OCI-LY3 (cell line): ENCODE measurements around the gene TH.

Experiments
- EZH2phosphoT487 ChIP-seq: fragments of 200-600 bp; shearing (Covaris generic); IDR thresholded peaks from 2 replicates; pipeline ENCODE4 v1.6.1; 2018; ENCODE audit warnings: antibody characterized with exemption, mixed run types, low read depth
- TF ChIP-seq, protein P1 (sequence below): fragments of 200-600, 300-600 bp; sonication (generic); IDR thresholded peaks from 2 replicates; pipeline ENCODE4 v1.5.1; 2014; ENCODE audit warnings: antibody characterized with exemption, low read length, low read depth

DNA sequence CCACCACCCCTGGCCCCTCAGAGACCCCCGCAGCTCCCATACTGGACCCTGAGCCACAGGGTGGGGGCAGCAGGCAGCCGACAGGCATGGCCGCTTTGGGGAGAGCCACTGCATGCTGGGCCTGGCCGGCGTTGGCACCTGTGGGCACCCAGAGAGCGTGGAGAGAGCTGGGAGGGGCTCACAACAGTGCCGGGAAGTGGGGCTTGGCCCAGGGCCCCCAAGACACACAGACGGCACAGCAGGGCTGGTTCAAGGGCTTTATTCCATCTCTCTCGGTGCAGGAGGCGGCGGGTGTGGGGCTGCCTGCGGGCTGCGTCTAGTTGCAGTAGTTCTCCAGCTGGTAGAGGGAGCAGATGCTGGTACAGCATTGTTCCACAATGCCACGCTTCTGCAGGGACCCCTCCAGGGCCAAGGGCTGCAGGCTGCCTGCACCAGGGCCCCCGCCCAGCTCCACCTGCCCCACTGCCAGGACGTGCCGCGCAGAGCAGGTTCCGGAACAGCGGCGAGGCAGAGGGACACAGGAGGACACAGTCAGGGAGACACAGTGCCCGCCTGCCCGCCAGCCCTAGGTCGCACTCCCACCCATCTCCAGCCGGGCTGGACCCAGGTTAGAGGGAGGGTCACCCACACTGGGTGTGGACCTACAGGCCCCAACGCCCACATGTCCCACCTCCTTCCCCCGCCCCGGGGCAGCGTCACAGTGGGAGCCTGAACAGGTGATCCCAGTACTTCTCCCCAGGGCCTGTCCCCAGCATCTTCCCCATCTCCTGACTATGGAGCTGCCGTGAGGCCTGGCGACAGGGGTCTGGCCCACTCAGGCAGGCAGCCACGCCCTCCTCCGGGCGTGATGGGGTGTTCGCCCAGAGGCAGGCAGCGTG lies 11.8 kb downstream of the TH start:
- TF ChIP-seq, protein P1, sequence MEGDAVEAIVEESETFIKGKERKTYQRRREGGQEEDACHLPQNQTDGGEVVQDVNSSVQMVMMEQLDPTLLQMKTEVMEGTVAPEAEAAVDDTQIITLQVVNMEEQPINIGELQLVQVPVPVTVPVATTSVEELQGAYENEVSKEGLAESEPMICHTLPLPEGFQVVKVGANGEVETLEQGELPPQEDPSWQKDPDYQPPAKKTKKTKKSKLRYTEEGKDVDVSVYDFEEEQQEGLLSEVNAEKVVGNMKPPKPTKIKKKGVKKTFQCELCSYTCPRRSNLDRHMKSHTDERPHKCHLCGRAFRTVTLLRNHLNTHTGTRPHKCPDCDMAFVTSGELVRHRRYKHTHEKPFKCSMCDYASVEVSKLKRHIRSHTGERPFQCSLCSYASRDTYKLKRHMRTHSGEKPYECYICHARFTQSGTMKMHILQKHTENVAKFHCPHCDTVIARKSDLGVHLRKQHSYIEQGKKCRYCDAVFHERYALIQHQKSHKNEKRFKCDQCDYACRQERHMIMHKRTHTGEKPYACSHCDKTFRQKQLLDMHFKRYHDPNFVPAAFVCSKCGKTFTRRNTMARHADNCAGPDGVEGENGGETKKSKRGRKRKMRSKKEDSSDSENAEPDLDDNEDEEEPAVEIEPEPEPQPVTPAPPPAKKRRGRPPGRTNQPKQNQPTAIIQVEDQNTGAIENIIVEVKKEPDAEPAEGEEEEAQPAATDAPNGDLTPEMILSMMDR: no peak
- TF ChIP-seq EZH2phosphoT487: no peak
